Prostate gland (tissue), 2 donors: ENCODE measurements around the gene AIFM1.

Experiments used
- POLR2AphosphoS5 ChIP-seq: sonication (generic); formaldehyde crosslinking; IDR thresholded peaks from one replicate; pipeline ENCODE4 v1.6.1; 2017; ENCODE audit warnings: antibody characterized with exemption
- TF ChIP-seq, protein P1 (sequence below), 4 experiments: fragments of 200-600 bp in 2 of 4; fragments of 450-650 bp in 2 of 4; sonication (generic) in 2 of 4; IDR thresholded peaks; 1 replicate in 3 of 4; 2 replicates in 1 of 4; pipeline ENCODE4 v1.5.1; 2016 to 2019; ENCODE audit warnings: antibody characterized with exemption in 4 of 4, mild to moderate bottlenecking in 2 of 4, moderate library complexity in 2 of 4

DNA sequence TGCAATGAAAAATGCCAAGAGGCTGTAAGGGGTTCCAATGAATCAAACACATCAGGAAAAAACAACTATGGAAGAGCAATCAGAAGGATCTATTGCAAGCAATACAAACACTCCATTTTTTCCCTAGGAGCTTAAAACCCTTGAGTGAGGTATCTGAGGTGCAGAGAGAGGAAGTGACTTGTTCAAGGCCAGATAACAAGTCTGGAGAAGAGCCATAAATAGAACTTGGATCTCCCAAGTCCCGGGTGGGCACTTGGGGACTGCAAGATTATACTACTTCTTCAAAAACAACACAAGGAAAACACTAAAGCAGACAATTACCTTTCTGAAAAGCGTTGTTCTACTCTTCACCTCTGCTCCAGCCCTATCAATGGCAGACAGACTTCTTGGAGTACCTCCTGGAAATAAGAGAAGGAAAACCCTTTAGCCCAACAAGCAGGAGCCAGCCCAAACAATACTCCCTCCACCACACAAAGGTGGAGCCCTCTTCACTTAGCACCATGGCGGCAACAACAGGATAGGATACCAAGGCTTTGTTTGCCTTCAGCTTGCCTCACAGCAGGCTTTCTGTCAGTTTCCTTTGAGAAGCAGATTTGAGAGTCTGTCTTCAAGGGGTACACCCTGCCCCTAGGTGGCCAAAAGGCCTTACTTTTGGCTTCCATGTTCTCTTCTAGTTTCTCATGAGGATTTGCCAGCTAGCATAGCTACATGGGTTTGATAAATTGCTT, 26.0 kb downstream of the AIFM1 start:
- TF ChIP-seq POLR2AphosphoS5, result no peak
- TF ChIP-seq, protein P1, sequence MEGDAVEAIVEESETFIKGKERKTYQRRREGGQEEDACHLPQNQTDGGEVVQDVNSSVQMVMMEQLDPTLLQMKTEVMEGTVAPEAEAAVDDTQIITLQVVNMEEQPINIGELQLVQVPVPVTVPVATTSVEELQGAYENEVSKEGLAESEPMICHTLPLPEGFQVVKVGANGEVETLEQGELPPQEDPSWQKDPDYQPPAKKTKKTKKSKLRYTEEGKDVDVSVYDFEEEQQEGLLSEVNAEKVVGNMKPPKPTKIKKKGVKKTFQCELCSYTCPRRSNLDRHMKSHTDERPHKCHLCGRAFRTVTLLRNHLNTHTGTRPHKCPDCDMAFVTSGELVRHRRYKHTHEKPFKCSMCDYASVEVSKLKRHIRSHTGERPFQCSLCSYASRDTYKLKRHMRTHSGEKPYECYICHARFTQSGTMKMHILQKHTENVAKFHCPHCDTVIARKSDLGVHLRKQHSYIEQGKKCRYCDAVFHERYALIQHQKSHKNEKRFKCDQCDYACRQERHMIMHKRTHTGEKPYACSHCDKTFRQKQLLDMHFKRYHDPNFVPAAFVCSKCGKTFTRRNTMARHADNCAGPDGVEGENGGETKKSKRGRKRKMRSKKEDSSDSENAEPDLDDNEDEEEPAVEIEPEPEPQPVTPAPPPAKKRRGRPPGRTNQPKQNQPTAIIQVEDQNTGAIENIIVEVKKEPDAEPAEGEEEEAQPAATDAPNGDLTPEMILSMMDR (IDR thresholded peaks at IDR 0.05), result no peak
